DND-41 (cell line): ENCODE results near the gene LY86.
A peak's percentile ranks its signal among the peaks of the same experiment; 100 is the strongest.

Source experiments
- ATAC-seq: fragments of 200-7000 bp; cut with Tn5 transposase; 3 replicates; pipeline ENCODE4 v1.9.1; 2021; ENCODE audit warnings: low read depth; ENCODE audit not compliant: insufficient read depth
- DNase-seq: peaks from one replicate; pipeline ENCODE4 v3.0.0-alpha.2; 2020
- H2AFZ ChIP-seq: 2 replicates; pipeline ENCODE4 v1.6.0; 2012; ENCODE audit warnings: low read depth, low read length
- H3K27ac ChIP-seq: 2 replicates; pipeline ENCODE4 v1.5.1; 2012; ENCODE audit warnings: low read length, inconsistent platforms
- H3K27me3 ChIP-seq: fragments of 200-600 bp; sonication (generic); 2 replicates; pipeline ENCODE4 v1.6.0; 2012; ENCODE audit warnings: low read length, mild to moderate bottlenecking, inconsistent platforms; ENCODE audit not compliant: insufficient read depth, poor library complexity
- H3K36me3 ChIP-seq: 2 replicates; pipeline ENCODE4 v1.5.1; 2012; ENCODE audit warnings: low read length, inconsistent platforms; ENCODE audit not compliant: insufficient read depth
- H3K4me1 ChIP-seq: 2 replicates; pipeline ENCODE4 v1.5.1; 2012; ENCODE audit warnings: mild to moderate bottlenecking, low read length; ENCODE audit not compliant: insufficient read depth
- H3K4me2 ChIP-seq: 2 replicates; pipeline ENCODE4 v1.6.0; 2012; ENCODE audit warnings: mild to moderate bottlenecking, moderate library complexity, low read length, inconsistent platforms; ENCODE audit not compliant: insufficient read depth
- H3K4me3 ChIP-seq, 2 experiments: fragments of 200-600 bp in 1 of 2; shearing (Covaris generic) in 1 of 2; 2 replicates each; pipeline ENCODE4 v1.5.1; 2012 to 2016; ENCODE audit warnings: inconsistent platforms in 2 of 2, low read length in 2 of 2, mild to moderate bottlenecking in 2 of 2, low read depth in 1 of 2, moderate library complexity in 1 of 2
- H3K79me2 ChIP-seq: 2 replicates; pipeline ENCODE4 v1.6.0; 2012; ENCODE audit warnings: low read length, inconsistent platforms; ENCODE audit not compliant: insufficient read depth
- H3K9ac ChIP-seq: 2 replicates; pipeline ENCODE4 v1.6.0; 2012; ENCODE audit warnings: low read depth, mild to moderate bottlenecking, inconsistent platforms, low read length, moderate library complexity
- H3K9me3 ChIP-seq: 2 replicates; pipeline ENCODE4 v1.5.1; 2012; ENCODE audit warnings: low read length, moderate library complexity, mild to moderate bottlenecking, inconsistent platforms; ENCODE audit not compliant: insufficient read depth, severe bottlenecking
- H4K20me1 ChIP-seq: 2 replicates; pipeline ENCODE4 v1.6.0; 2012; ENCODE audit warnings: low read length; ENCODE audit not compliant: insufficient read depth
- CTCF ChIP-seq: IDR thresholded peaks from 2 replicates; pipeline ENCODE4 v1.5.1; 2012; ENCODE audit warnings: borderline replicate concordance, low read length, moderate library complexity, mild to moderate bottlenecking; ENCODE audit not compliant: poor library complexity, severe bottlenecking; ENCODE audit errors: extremely low read depth
- EZH2 ChIP-seq: IDR thresholded peaks from 3 replicates; pipeline ENCODE4 v1.6.1; 2012; ENCODE audit warnings: borderline replicate concordance, low read depth, mild to moderate bottlenecking, moderate library complexity, low read length, inconsistent platforms; ENCODE audit not compliant: severe bottlenecking

The LY86 gene

DNA sequence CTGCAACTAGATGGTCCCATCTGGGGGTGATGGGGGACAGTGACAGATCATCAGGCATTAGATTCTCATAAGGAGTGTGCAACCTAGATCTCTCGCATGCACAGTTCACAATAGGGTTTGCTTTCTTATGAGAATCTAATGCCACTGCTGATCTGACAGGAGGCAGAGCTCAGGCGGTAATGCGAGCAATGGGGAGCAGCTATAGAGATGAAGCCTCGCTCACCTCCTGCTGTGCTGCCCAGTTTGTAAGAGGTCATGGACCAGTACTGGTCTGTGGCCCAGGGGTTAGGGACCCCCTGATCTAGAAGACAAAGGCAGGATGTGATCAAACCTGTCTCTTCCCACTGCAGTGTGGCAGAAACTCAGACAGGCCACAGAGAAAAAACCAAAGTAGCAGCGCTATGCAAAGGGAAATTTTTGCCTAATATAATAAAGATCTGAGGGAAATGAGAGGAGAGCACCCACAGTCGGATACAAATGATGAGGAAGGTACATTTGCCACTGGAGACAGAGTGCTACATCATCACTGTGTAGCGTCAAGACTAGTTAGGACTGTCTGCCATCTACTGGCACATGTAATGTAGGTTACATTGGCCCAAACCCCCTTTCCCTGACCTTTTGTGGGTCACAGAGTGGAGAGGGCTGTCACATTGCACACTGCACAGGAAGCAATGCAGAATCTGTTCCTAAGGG lies 4.1 kb upstream of the LY86 start:
- H3K9me3 ChIP-seq = no peaks in the 10 kb centered on the region
- peaks cover 24% of the 10 kb centered on the region for H3K4me1 ChIP-seq
- H2AFZ ChIP-seq = peak overlapping the region; percentile 29; the same call in 1 of the 2 replicates
- ATAC-seq = no peak
- H3K79me2 ChIP-seq = no peaks in the 10 kb centered on the region
- no peak overlapping the region for H3K27ac ChIP-seq
- DNase-seq = no peak
- no peaks in the 10 kb centered on the region for H3K36me3 ChIP-seq
- H3K9ac ChIP-seq = no peak overlapping the region
- no peak overlapping the region for H3K4me3 ChIP-seq
- no peaks in the 10 kb centered on the region for H4K20me1 ChIP-seq
- H3K27me3 ChIP-seq = no peaks in the 10 kb centered on the region
- no peak overlapping the region for H3K4me2 ChIP-seq
- peak; percentile 34 for TF ChIP-seq CTCF
- no peak for TF ChIP-seq EZH2

GRCh38 chr6:6585003-6585311 lies 3.6 kb upstream of the LY86 start:
- Histone ChIP-seq H3K9me3 (no peaks in the 10 kb centered on the region), H3K4me3 (no peak overlapping the region), H3K36me3 (no peaks in the 10 kb centered on the region), H3K4me1 (peaks cover 26% of the 10 kb centered on the region), H3K79me2 (no peaks in the 10 kb centered on the region), H2AFZ (no peak overlapping the region), H3K27me3 (no peaks in the 10 kb centered on the region), H3K27ac (no peak overlapping the region), H3K4me2 (no peak overlapping the region), H3K9ac (no peak overlapping the region), H4K20me1 (no peaks in the 10 kb centered on the region)
- no peak for TF ChIP-seq EZH2
- no peak for TF ChIP-seq CTCF
- no peak for ATAC-seq
- no peak for DNase-seq

DNA sequence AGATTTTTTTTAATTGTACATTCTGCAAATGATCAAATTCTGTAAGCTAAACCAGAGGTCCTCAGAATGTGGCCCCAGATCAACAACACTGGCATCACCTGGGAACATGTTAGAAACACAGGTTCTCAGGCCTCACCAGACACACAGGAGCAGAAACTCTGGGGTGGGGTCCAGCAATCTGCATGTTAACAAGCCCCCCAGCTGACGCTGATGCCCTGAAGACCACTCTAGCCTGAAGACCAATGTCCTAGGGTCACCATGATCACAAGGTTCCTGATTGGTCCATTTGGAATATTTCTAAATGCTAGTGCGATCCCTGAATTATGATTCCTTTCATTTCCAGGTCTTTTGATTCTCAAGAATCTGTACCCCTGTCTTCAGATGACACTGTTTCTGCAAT lies 2.4 kb upstream of the LY86 start:
- Histone ChIP-seq H3K9me3 (no peaks in the 10 kb centered on the region), H3K4me1 (peaks cover 26% of the 10 kb centered on the region), H3K79me2 (no peaks in the 10 kb centered on the region), H3K4me2 (no peak overlapping the region), H2AFZ (no peak overlapping the region), H3K9ac (no peak overlapping the region), H3K27ac (no peak overlapping the region), H3K27me3 (no peaks in the 10 kb centered on the region), H3K4me3 (no peak overlapping the region), H4K20me1 (no peaks in the 10 kb centered on the region), H3K36me3 (no peaks in the 10 kb centered on the region)
- DNase-seq (no peak), ATAC-seq (no peak)
- no peak for TF ChIP-seq CTCF
